GM12878 (cell line): ENCODE measurements around the gene C3orf20. TPM values are rescaled to one million over a fixed set of nuclear protein-coding genes. Genes with fewer than 3 reads are reported as not detected.

Experiments used
- ATAC-seq: fragments of 200-7000 bp; cut with Tn5 transposase; 3 replicates; pipeline ENCODE4 v1.9.1; 2020; ENCODE audit warnings: mild to moderate bottlenecking, moderate library complexity
- BruUV-seq: library from RNA; stranded (reverse); fragments of 400-500 nt; replicated peaks from 2 replicates; lab custom pipeline; 2021; lab: Mats Ljungman, UMichigan
- CTCF ChIA-PET: fragments of 300-600 bp; sonication (Branson Sonifier 250); formaldehyde crosslinking; extraction: SDS; loops from one replicate; lab custom pipeline; 2021; ENCODE audit warnings: inconsistent platforms; lab: Yijun Ruan, JAX
- POLR2A ChIA-PET: fragments of 350-600 bp; formaldehyde crosslinking; extraction: SDS; loops from one replicate; lab custom pipeline; 2021; ENCODE audit warnings: inconsistent platforms; lab: Charles Lee
- RAD21 ChIA-PET: fragments of 300-600 bp; sonication (Branson Sonifier 250); formaldehyde crosslinking; loops from one replicate; lab custom pipeline; 2023; ENCODE audit warnings: antibody characterized with exemption; ENCODE audit not compliant: unreplicated experiment; lab: Charles Lee
- SMC1A ChIA-PET: fragments of 300-600 bp; sonication (Branson Sonifier 250); formaldehyde crosslinking; loops from one replicate; lab custom pipeline; 2023; ENCODE audit not compliant: unreplicated experiment, uncharacterized antibody; lab: Charles Lee
- DNase-seq: peaks from one replicate; pipeline ENCODE4 v3.0.0-alpha.2; 2011; ENCODE audit warnings: low read depth, low spot score
- FAIRE-seq: peaks from 3 replicates; lab custom pipeline; 2011; peaks lifted over from hg19 to GRCh38; lab: Jason Lieb, UNC
- H2AFZ ChIP-seq: 2 replicates; pipeline ENCODE4 v1.6.0; 2011; ENCODE audit warnings: low read depth, low read length, control low read depth; ENCODE audit not compliant: control insufficient read depth
- H3K27ac ChIP-seq: 2 replicates; pipeline ENCODE4 v1.5.1; 2011; ENCODE audit warnings: control low read depth; ENCODE audit not compliant: control insufficient read depth, insufficient read depth
- H3K27me3 ChIP-seq, 2 experiments: replicated peaks in 1 of 2; 2 replicates each; pipeline versions ENCODE4 v1.6.0 to v1.6.1; 2011; ENCODE audit warnings: low read length in 1 of 2; ENCODE audit not compliant: control insufficient read depth in 2 of 2, insufficient read depth in 2 of 2
- H3K36me3 ChIP-seq, 2 experiments: 2 replicates each; pipeline ENCODE4 v1.5.1; 2011; ENCODE audit warnings: low read length in 1 of 2; ENCODE audit not compliant: control insufficient read depth in 2 of 2, insufficient read depth in 2 of 2
- H3K4me1 ChIP-seq: 2 replicates; pipeline ENCODE4 v1.6.1; 2011; ENCODE audit warnings: mild to moderate bottlenecking, low read length, moderate library complexity, mixed read lengths; ENCODE audit not compliant: control insufficient read depth, insufficient read depth
- H3K4me2 ChIP-seq: 2 replicates; pipeline ENCODE4 v1.6.0; 2011; ENCODE audit warnings: control low read depth; ENCODE audit not compliant: control insufficient read depth, insufficient read depth
- H3K4me3 ChIP-seq: fragments of 200-600 bp; sonication (generic); 2 replicates; pipeline ENCODE4 v1.5.1; 2016
- H3K79me2 ChIP-seq: 2 replicates; pipeline ENCODE4 v1.6.0; 2011; ENCODE audit warnings: low read length; ENCODE audit not compliant: control insufficient read depth, insufficient read depth
- H3K9ac ChIP-seq: 2 replicates; pipeline ENCODE4 v1.8.0; 2011; ENCODE audit warnings: low read length, control low read depth, mixed read lengths; ENCODE audit not compliant: control insufficient read depth, insufficient read depth
- H3K9me3 ChIP-seq: replicated peaks from 3 replicates; pipeline ENCODE4 v1.5.1; 2011; ENCODE audit warnings: mild to moderate bottlenecking, low read length; ENCODE audit not compliant: control insufficient read depth, insufficient read depth
- H4K20me1 ChIP-seq: 2 replicates; pipeline ENCODE4 v1.6.0; 2011; ENCODE audit not compliant: control insufficient read depth, insufficient read depth
- CEBPB ChIP-seq, 2 experiments: fragments of 150-350 bp in 1 of 2; IDR thresholded peaks; 2 replicates each; pipeline ENCODE4 v1.6.1; 2012 to 2014; ENCODE audit warnings: low read depth in 2 of 2, low read length in 2 of 2, borderline replicate concordance in 1 of 2, inconsistent platforms in 1 of 2
- CHD2 ChIP-seq: IDR thresholded peaks from 2 replicates; pipeline ENCODE4 v1.6.1; 2011; ENCODE audit warnings: low read depth, low read length, improper control_type of control experiment, borderline replicate concordance
- EGR1 ChIP-seq, 2 experiments: IDR thresholded peaks; 1 replicate in 1 of 2; 2 replicates in 1 of 2; pipeline ENCODE4 v1.6.1; 2011 to 2012; ENCODE audit warnings: low read depth in 2 of 2, low read length in 2 of 2, borderline replicate concordance in 1 of 2, mild to moderate bottlenecking in 1 of 2, moderate library complexity in 1 of 2
- JUND ChIP-seq: IDR thresholded peaks from 2 replicates; pipeline ENCODE4 v1.6.1; 2012; ENCODE audit warnings: low read depth, mild to moderate bottlenecking, low read length, improper control_type of control experiment, moderate library complexity
- RAD21 ChIP-seq: IDR thresholded peaks from 2 replicates; pipeline ENCODE4 v1.6.1; 2011; ENCODE audit warnings: mild to moderate bottlenecking, low read depth, low read length, moderate library complexity; ENCODE audit not compliant: insufficient read depth
- RAD51 ChIP-seq: fragments of 450-650 bp; IDR thresholded peaks from 2 replicates; pipeline ENCODE4 v1.6.1; 2016; ENCODE audit warnings: moderate library complexity, mild to moderate bottlenecking, inconsistent platforms
- RELB ChIP-seq: fragments of 450-650 bp; IDR thresholded peaks from 2 replicates; pipeline ENCODE4 v1.6.1; 2017; ENCODE audit warnings: low read depth, mild to moderate bottlenecking, moderate library complexity
- RFX5 ChIP-seq: IDR thresholded peaks from 2 replicates; pipeline ENCODE4 v1.6.1; 2011; ENCODE audit warnings: low read depth, low read length, improper control_type of control experiment
- SP1 ChIP-seq: IDR thresholded peaks from one replicate; pipeline ENCODE4 v1.6.1; 2011; ENCODE audit warnings: low read depth, low read length
- ZBTB4 ChIP-seq: fragments of 450-650 bp; formaldehyde crosslinking; IDR thresholded peaks from 2 replicates; pipeline ENCODE4 v1.4.0; 2022; ENCODE audit warnings: mild to moderate bottlenecking, moderate library complexity
- ZNF274 ChIP-seq: IDR thresholded peaks from one replicate; pipeline ENCODE4 v1.8.0; 2011; ENCODE audit not compliant: insufficient read length, insufficient read depth
- WGBS: methylation state at CpG from one replicate; pipeline ENCODE4 v1.1.6; 2016; ENCODE audit warnings: low lambda C conversion rate; ENCODE audit not compliant: insufficient replicate concordance, insufficient coverage; ENCODE audit errors: missing lambda C conversion rate; 5-methylcytosine and 5-hydroxymethylcytosine counted together
- in situ Hi-C: fragments of 300-500 bp; cut with MboI; formaldehyde crosslinking; loops from 9 replicates; pipeline ENCODE4 v1.14.3; 2018; ENCODE audit warnings: mixed read lengths
- intact Hi-C: fragments of 100-400 bp; cut with micrococcal nuclease; formaldehyde crosslinking; loops from one replicate; pipeline ENCODE4 v1.14.2; 2022; ENCODE audit not compliant: unreplicated experiment
- polyA plus RNA-seq, 11 experiments: library from polyadenylated mRNA; depleted of rRNA in 4 of 11; unstranded in 6 of 11; stranded (reverse) in 5 of 11; fragments of >200 nt; fragmentation: Nextera tagmentation in 4 of 11; fragmentation: Illumina TruSeq in 1 of 11; extraction: Ambion mirVana in 4 of 11; extraction: Trizol in 1 of 11; gene quantifications; 1 replicate in 1 of 11; 2 replicates in 10 of 11; pipeline versions ENCODE4 v1.2.1 to v1.2.3, GENCODE V29; 2011 to 2016; ENCODE audit warnings: inconsistent platforms in 2 of 11, missing spikeins in 2 of 11, low read depth in 1 of 11
- total RNA-seq, 4 experiments: library from RNA; depleted of rRNA in 3 of 4; stranded (reverse); fragments of >200 nt in 3 of 4; fragmentation: Illumina TruSeq in 1 of 4; extraction: Trizol in 1 of 4; gene quantifications; 2 replicates each; pipeline versions ENCODE4 v1.2.1 to v1.2.3, GENCODE V29; 2013 to 2021
- TF ChIP-seq, protein P1 (sequence below): IDR thresholded peaks from 2 replicates; pipeline ENCODE4 v1.6.1; 2012; ENCODE audit warnings: low read depth, low read length, improper control_type of control experiment

C3orf20 gene
- total and polyA plus RNA-seq, 10 of the 15 experiments (the other 5 are each of a cell fraction or from before 2014, with no cell fraction given): 0.05 to 2.9 (median 1.0) TPM

GRCh38 chr3:14640734-14641133 lies 34.2 kb upstream of the C3orf20 start:
- Histone ChIP-seq H4K20me1 (no peaks in the 10 kb centered on the region), H3K27me3 (no peaks in the 10 kb centered on the region), H3K9me3 (no peaks in the 10 kb centered on the region), H3K4me2 (no peak overlapping the region), H3K4me1 (no peaks in the 10 kb centered on the region), H2AFZ (no peak overlapping the region), H3K36me3 (no peaks in the 10 kb centered on the region), H3K79me2 (no peaks in the 10 kb centered on the region), H3K9ac (no peak overlapping the region), H3K27ac (no peak overlapping the region), H3K4me3 (no peak overlapping the region)
- ChIA-PET RAD21 (interaction anchor here (1.3 kb wide), 1 partner anchor 9 kb away, joined by 3 read pairs; no protein-coding TSS in a partner anchor), SMC1A (no interaction called here), CTCF (no interaction called here), POLR2A (no interaction called here)
- no TSS peak for BruUV-seq
- ATAC-seq: no peak
- in situ Hi-C loops (no loop called here), intact Hi-C loops (no loop called here)
- no peak for FAIRE-seq
- 0% methylated on average over 2 of the region's 2 CpGs for WGBS
- TF ChIP-seq EGR1 (IDR thresholded peaks at IDR 0.05; ENCODE audit: borderline replicate concordance in 1 of 2, low read depth in 2 of 2, low read length in 2 of 2) (no peak), CHD2 (no peak), CEBPB (IDR thresholded peaks at IDR 0.05; ENCODE audit: borderline replicate concordance in 1 of 2, low read depth in 2 of 2, low read length in 2 of 2) (no peak)
- DNase-seq: no peak

GRCh38 chr3:14641346-14641745 lies 33.6 kb upstream of the C3orf20 start:
- no peaks in the 10 kb centered on the region for H3K79me2 ChIP-seq
- no peak overlapping the region for H3K27ac ChIP-seq
- intact Hi-C loops (no loop called here), in situ Hi-C loops (no loop called here)
- ChIA-PET CTCF (no interaction called here), RAD21 (interaction anchor here (1.3 kb wide), 1 partner anchor 9 kb away, joined by 3 read pairs; no protein-coding TSS in a partner anchor), POLR2A (no interaction called here), SMC1A (interaction anchor here (0.5 kb wide), 1 partner anchor 70 kb away, joined by 3 read pairs; no protein-coding TSS in a partner anchor)
- no peaks in the 10 kb centered on the region for H3K27me3 ChIP-seq
- BruUV-seq: no TSS peak
- FAIRE-seq (no peak), ATAC-seq (no peak), DNase-seq (no peak)
- no peak overlapping the region for H2AFZ ChIP-seq
- 58% methylated on average over 4 of the region's 4 CpGs for WGBS
- H3K4me2 ChIP-seq: no peak overlapping the region
- no peaks in the 10 kb centered on the region for H4K20me1 ChIP-seq
- no peaks in the 10 kb centered on the region for H3K36me3 ChIP-seq
- H3K9me3 ChIP-seq: no peaks in the 10 kb centered on the region
- no peak overlapping the region for H3K9ac ChIP-seq
- no peak overlapping the region for H3K4me3 ChIP-seq
- no peaks in the 10 kb centered on the region for H3K4me1 ChIP-seq
- no peak for TF ChIP-seq RAD51
- TF ChIP-seq RFX5: no peak
- TF ChIP-seq JUND: no peak
- no peak for TF ChIP-seq ZNF274
- no peak for TF ChIP-seq RELB
- TF ChIP-seq, protein P1, sequence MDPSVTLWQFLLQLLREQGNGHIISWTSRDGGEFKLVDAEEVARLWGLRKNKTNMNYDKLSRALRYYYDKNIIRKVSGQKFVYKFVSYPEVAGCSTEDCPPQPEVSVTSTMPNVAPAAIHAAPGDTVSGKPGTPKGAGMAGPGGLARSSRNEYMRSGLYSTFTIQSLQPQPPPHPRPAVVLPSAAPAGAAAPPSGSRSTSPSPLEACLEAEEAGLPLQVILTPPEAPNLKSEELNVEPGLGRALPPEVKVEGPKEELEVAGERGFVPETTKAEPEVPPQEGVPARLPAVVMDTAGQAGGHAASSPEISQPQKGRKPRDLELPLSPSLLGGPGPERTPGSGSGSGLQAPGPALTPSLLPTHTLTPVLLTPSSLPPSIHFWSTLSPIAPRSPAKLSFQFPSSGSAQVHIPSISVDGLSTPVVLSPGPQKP: no peak
- TF ChIP-seq ZBTB4 (CRISPR knock-in tag): no peak
- no peak for TF ChIP-seq SP1
- TF ChIP-seq RAD21: no peak
